IMR-90 (cell line): ENCODE results near the gene TACC2. TPM values are rescaled to one million over a fixed set of nuclear protein-coding genes. Genes with fewer than 3 reads are reported as not detected.

ENCODE experiments used
- ATAC-seq: fragments of 200-7000 bp; cut with Tn5 transposase; 2 replicates; pipeline ENCODE4 v1.9.1; 2020; ENCODE audit warnings: low read depth, mild to moderate bottlenecking, moderate library complexity
- BruUV-seq: library from RNA; stranded (reverse); fragments of 400-500 nt; replicated peaks from 2 replicates; lab custom pipeline; 2021; lab: Mats Ljungman, UMichigan
- CTCF ChIA-PET: fragments of 300-600 bp; formaldehyde crosslinking; extraction: SDS; loops from one replicate; lab custom pipeline; 2021; ENCODE audit warnings: antibody characterized with exemption; lab: Yijun Ruan, JAX
- POLR2A ChIA-PET: fragments of 300-600 bp; sonication (Branson Sonifier 250); formaldehyde crosslinking; loops from one replicate; lab custom pipeline; 2022; ENCODE audit warnings: antibody characterized with exemption; ENCODE audit not compliant: unreplicated experiment; lab: Charles Lee
- DNase-seq: peaks from one replicate; pipeline ENCODE4 v3.0.0; 2013
- H2AFZ ChIP-seq: replicated peaks from 2 replicates; pipeline ENCODE3; 2013; ENCODE audit warnings: low read length, mild to moderate bottlenecking; ENCODE audit not compliant: poor library complexity
- H2AK5ac ChIP-seq: 2 replicates; pipeline ENCODE4 v1.6.1; 2013; ENCODE audit warnings: low read depth, low read length, inconsistent platforms
- H2AK9ac ChIP-seq: replicated peaks from 2 replicates; pipeline ENCODE3; 2013; ENCODE audit warnings: mild to moderate bottlenecking, low read depth, low read length, moderate library complexity; ENCODE audit not compliant: poor library complexity
- H2BK120ac ChIP-seq: 2 replicates; pipeline ENCODE4 v1.6.1; 2013; ENCODE audit warnings: low read depth, low read length, inconsistent platforms
- H2BK15ac ChIP-seq: 3 replicates; pipeline ENCODE4 v1.6.1; 2013; ENCODE audit warnings: low read depth, low read length, inconsistent platforms
- H2BK20ac ChIP-seq: 2 replicates; pipeline ENCODE4 v1.6.1; 2013; ENCODE audit warnings: low read depth, mild to moderate bottlenecking, inconsistent platforms, low read length, moderate library complexity
- H2BK5ac ChIP-seq: 2 replicates; pipeline ENCODE4 v1.6.1; 2013; ENCODE audit warnings: mild to moderate bottlenecking, low read depth, low read length, inconsistent platforms; ENCODE audit not compliant: poor library complexity, severe bottlenecking
- H3K14ac ChIP-seq: replicated peaks from 2 replicates; pipeline ENCODE4 v1.6.1; 2013; ENCODE audit warnings: low read depth, low read length, inconsistent platforms
- H3K18ac ChIP-seq: 2 replicates; pipeline ENCODE4 v1.6.1; 2013; ENCODE audit warnings: low read depth, low read length, control low read depth
- H3K23ac ChIP-seq: 2 replicates; pipeline ENCODE4 v1.6.1; 2013; ENCODE audit warnings: low read depth, low read length, inconsistent platforms
- H3K27ac ChIP-seq: 2 replicates; pipeline ENCODE4 v1.5.1; 2013; ENCODE audit warnings: mild to moderate bottlenecking, control low read depth, low read length; ENCODE audit not compliant: insufficient read depth
- H3K27me3 ChIP-seq: 2 replicates; pipeline ENCODE4 v1.6.1; 2013; ENCODE audit warnings: low read length; ENCODE audit not compliant: control insufficient read depth, insufficient read depth
- H3K36me3 ChIP-seq: 2 replicates; pipeline ENCODE4 v1.6.1; 2013; ENCODE audit warnings: low read length, mixed read lengths; ENCODE audit not compliant: control insufficient read depth, insufficient read depth
- H3K4ac ChIP-seq: 2 replicates; pipeline ENCODE4 v1.6.1; 2013; ENCODE audit warnings: low read depth, low read length, inconsistent platforms
- H3K4me1 ChIP-seq: 2 replicates; pipeline ENCODE4 v1.6.1; 2013; ENCODE audit warnings: low read length, mixed read lengths; ENCODE audit not compliant: control insufficient read depth, insufficient read depth
- H3K4me2 ChIP-seq: 2 replicates; pipeline ENCODE4 v1.6.1; 2013; ENCODE audit warnings: low read depth, mild to moderate bottlenecking, control low read depth, low read length, moderate library complexity
- H3K4me3 ChIP-seq: 2 replicates; pipeline ENCODE4 v1.5.1; 2013; ENCODE audit warnings: low read depth, mild to moderate bottlenecking, control low read depth, low read length, moderate library complexity; ENCODE audit not compliant: insufficient read depth
- H3K56ac ChIP-seq: 2 replicates; pipeline ENCODE4 v1.6.1; 2013; ENCODE audit warnings: low read length, inconsistent platforms; ENCODE audit not compliant: insufficient read depth; ENCODE audit errors: extremely low read depth
- H3K79me1 ChIP-seq, 2 experiments: 2 replicates each; pipeline ENCODE4 v1.6.1; 2013; ENCODE audit warnings: low read length in 2 of 2, inconsistent platforms in 1 of 2, low read depth in 1 of 2
- H3K9ac ChIP-seq: 2 replicates; pipeline ENCODE4 v1.6.1; 2013; ENCODE audit warnings: low read depth, low read length, control low read depth
- H3K9me1 ChIP-seq: 2 replicates; pipeline ENCODE4 v1.6.1; 2013; ENCODE audit warnings: low read length, inconsistent platforms; ENCODE audit not compliant: insufficient read depth
- H3K9me3 ChIP-seq: 2 replicates; pipeline ENCODE4 v1.6.1; 2013; ENCODE audit warnings: low read length; ENCODE audit not compliant: control insufficient read depth, insufficient read depth
- H4K20me1 ChIP-seq: 2 replicates; pipeline ENCODE4 v1.6.1; 2013; ENCODE audit warnings: low read length, inconsistent platforms; ENCODE audit not compliant: insufficient read depth
- H4K5ac ChIP-seq: 2 replicates; pipeline ENCODE4 v1.6.1; 2013; ENCODE audit warnings: mild to moderate bottlenecking, low read depth, low read length, control low read depth
- H4K8ac ChIP-seq, 2 experiments: 2 replicates each; pipeline ENCODE4 v1.6.1; 2013; ENCODE audit warnings: low read depth in 2 of 2, low read length in 2 of 2, control low read depth in 1 of 2, inconsistent platforms in 1 of 2
- H4K91ac ChIP-seq: 2 replicates; pipeline ENCODE4 v1.6.1; 2013; ENCODE audit warnings: low read depth, low read length, inconsistent platforms; ENCODE audit not compliant: insufficient read depth
- CEBPB ChIP-seq: IDR thresholded peaks from 2 replicates; pipeline ENCODE4 v1.6.1; 2012; ENCODE audit warnings: low read depth, low read length, improper control_type of control experiment
- ELK1 ChIP-seq: fragments of 150-350 bp; IDR thresholded peaks from 2 replicates; pipeline ENCODE4 v1.6.1; 2016; ENCODE audit warnings: low read depth, mild to moderate bottlenecking, low read length, moderate library complexity, borderline replicate concordance
- MAFK ChIP-seq: IDR thresholded peaks from 2 replicates; pipeline ENCODE4 v1.6.1; 2012; ENCODE audit warnings: low read depth, low read length, improper control_type of control experiment
- RAD21 ChIP-seq: IDR thresholded peaks from 2 replicates; pipeline ENCODE4 v1.6.1; 2012; ENCODE audit warnings: low read length, improper control_type of control experiment
- WGBS, 2 experiments: methylation state at CpG; one replicate each; pipeline versions ENCODE4 v1.1.5 to v1.1.7; 2013; ENCODE audit warnings: missing lambda C conversion rate in 2 of 2; ENCODE audit not compliant: insufficient read length in 1 of 2; ENCODE audit errors: extremely low coverage in 2 of 2; 5-methylcytosine and 5-hydroxymethylcytosine counted together
- dilution Hi-C: fragments of 300-500 bp; cut with HindIII; formaldehyde crosslinking; loops from one replicate; pipeline ENCODE4 v1.14.3; 2018; ENCODE audit warnings: low sequenced_read_pairs; ENCODE audit not compliant: unreplicated experiment
- in situ Hi-C: fragments of 300-500 bp; cut with MboI; formaldehyde crosslinking; loops from 3 replicates; pipeline ENCODE4 v1.14.3; 2019; ENCODE audit warnings: low sequenced_read_pairs, inconsistent platforms, mixed read lengths
- intact Hi-C: fragments of 100-400 bp; cut with micrococcal nuclease; formaldehyde crosslinking; loops from 2 replicates; pipeline ENCODE4 v1.10.0; 2022
- polyA plus RNA-seq, 3 experiments: library from polyadenylated mRNA; depleted of rRNA; stranded (reverse); fragments of >200 nt; gene quantifications; 2 replicates each; pipeline ENCODE4 v1.2.3, GENCODE V29; 2012; ENCODE audit warnings: low replicate concordance in 1 of 3
- total RNA-seq: library from RNA; depleted of rRNA; stranded (reverse); fragments of >200 nt; gene quantifications from 2 replicates; pipeline ENCODE4 v1.2.3, GENCODE V29; 2012

Gene TACC2
- total and polyA plus RNA-seq, 2 of the 4 experiments (the other 2 are of a cell fraction): 2.9 to 15.4 TPM

- ChIA-PET CTCF (interaction anchor here (1.0 to 1.8 kb wide), 9 partner anchors 9 to 278 kb away, joined by 3 to 8 read pairs (median 3); no protein-coding TSS in a partner anchor), POLR2A (interaction anchor here (0.7 kb wide), 1 partner anchor 37 kb away, joined by 3 read pairs; no protein-coding TSS in a partner anchor)
- Histone ChIP-seq H3K4ac (peak overlapping the region; percentile 71), H4K8ac (peak overlapping the region; percentile 44 to 78; a peak in 3 of 4 replicates), H3K4me1 (peaks cover 10% of the 10 kb centered on the region), H2BK5ac (peak overlapping the region; percentile 54), H3K14ac (peak overlapping the region; percentile 18; the same call in 1 of the 2 replicates), H4K20me1 (peaks cover 13% of the 10 kb centered on the region; the same call in 1 of the 2 replicates), H2AFZ (peak overlapping the region; percentile 91), H3K4me3 (peak overlapping the region; percentile 70), H2BK15ac (peak overlapping the region; percentile 32; the same call in 1 of the 3 replicates), H2BK120ac (peak overlapping the region; percentile 73), H3K9me3 (no peaks in the 10 kb centered on the region), H3K4me2 (peak overlapping the region; percentile 45), H3K18ac (peak overlapping the region; percentile 7; the same call in 1 of the 2 replicates), H3K23ac (peak overlapping the region; percentile 54; the same call in 1 of the 2 replicates), H3K56ac (peak overlapping the region; percentile 70), H3K79me1 (peaks cover 17 to 33% of the 10 kb centered on the region in 2 experiments; a peak in 3 of 4 replicates), H2AK5ac (peak overlapping the region; percentile 51; the same call in 1 of the 2 replicates), H3K36me3 (no peaks in the 10 kb centered on the region), H4K91ac (peak overlapping the region; percentile 36), H3K9ac (no peak overlapping the region; the same call in 1 of the 2 replicates), H2AK9ac (peak overlapping the region; percentile 96), H4K5ac (peak overlapping the region; percentile 8; the same call in 1 of the 2 replicates), H3K9me1 (peaks cover 19% of the 10 kb centered on the region), H2BK20ac (0 out of 2 replicates have a peak overlapping the region, but pooled peaks have one; percentile 17), H3K27me3 (no peaks in the 10 kb centered on the region), H3K27ac (peak overlapping the region; percentile 20)
- intact Hi-C loops: loop anchor here (1.0 to 2.0 kb wide), 5 partner anchors 29 to 1169 kb away; partner anchors contain the start of gene ATE1
- dilution Hi-C loops: no loop called here
- no peak for TF ChIP-seq RAD21
- TF ChIP-seq ELK1: no peak
- no peak for TF ChIP-seq CEBPB
- TF ChIP-seq MAFK: no peak
- BruUV-seq: no TSS peak
- DNase-seq (peak; percentile 76), ATAC-seq (no peak)
- in situ Hi-C loops: no loop called here
- 18% methylated on average over 7 of the region's 12 CpGs; no CpG with 5 or more reads in 1 of the 2 experiments for WGBS, 2 experiments
These were observed 123.2 kb downstream of the TACC2 start for GRCh38 chr10:122112021-122112616.
